Fibroblast of the aortic adventitia (primary cell): ENCODE data around the gene CPA3. TPM values are rescaled to one million over a fixed set of nuclear protein-coding genes. Genes with fewer than 3 reads are reported as not detected.

Source experiments
- DNase-seq: peaks from one replicate; pipeline ENCODE4 v3.0.0-alpha.2; 2010; ENCODE audit warnings: low read depth
- H3K4me3 ChIP-seq: 2 replicates; pipeline ENCODE4 v1.5.1; 2011; ENCODE audit warnings: low read depth, mild to moderate bottlenecking, control low read depth, low read length, moderate library complexity
- total RNA-seq: library from RNA; depleted of rRNA; stranded (reverse); fragments of >200 nt; gene quantifications from 2 replicates; pipeline ENCODE4 v1.2.3, GENCODE V29; 2012; ENCODE audit warnings: low replicate concordance
- TF ChIP-seq, protein P1 (sequence below): IDR thresholded peaks from 2 replicates; pipeline ENCODE4 v1.5.1; 2011; ENCODE audit warnings: mild to moderate bottlenecking, low read length, control low read depth, inconsistent platforms; ENCODE audit not compliant: insufficient read depth

CPA3 gene
- total RNA-seq, 1 donor: 0.18 TPM

DNA sequence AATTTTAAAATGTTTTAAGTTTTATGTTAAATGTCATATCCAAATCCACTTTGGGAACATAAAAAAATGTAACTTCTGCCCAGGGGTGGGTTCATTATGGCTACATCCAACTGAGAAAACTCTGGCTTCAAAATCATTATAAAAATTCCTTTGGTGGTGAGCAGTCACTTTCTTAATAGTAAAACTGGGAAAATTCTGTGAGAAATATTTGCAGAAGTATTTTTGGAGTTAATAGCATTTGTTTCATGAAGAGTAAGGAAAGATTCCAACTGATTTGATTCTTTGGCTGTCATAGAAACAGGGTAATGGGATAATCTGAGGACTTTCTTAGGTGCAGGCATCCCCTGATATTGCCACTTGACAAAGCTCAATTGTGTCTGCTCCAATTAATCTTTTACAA lies 38.8 kb downstream of the CPA3 start:
- TF ChIP-seq, protein P1, sequence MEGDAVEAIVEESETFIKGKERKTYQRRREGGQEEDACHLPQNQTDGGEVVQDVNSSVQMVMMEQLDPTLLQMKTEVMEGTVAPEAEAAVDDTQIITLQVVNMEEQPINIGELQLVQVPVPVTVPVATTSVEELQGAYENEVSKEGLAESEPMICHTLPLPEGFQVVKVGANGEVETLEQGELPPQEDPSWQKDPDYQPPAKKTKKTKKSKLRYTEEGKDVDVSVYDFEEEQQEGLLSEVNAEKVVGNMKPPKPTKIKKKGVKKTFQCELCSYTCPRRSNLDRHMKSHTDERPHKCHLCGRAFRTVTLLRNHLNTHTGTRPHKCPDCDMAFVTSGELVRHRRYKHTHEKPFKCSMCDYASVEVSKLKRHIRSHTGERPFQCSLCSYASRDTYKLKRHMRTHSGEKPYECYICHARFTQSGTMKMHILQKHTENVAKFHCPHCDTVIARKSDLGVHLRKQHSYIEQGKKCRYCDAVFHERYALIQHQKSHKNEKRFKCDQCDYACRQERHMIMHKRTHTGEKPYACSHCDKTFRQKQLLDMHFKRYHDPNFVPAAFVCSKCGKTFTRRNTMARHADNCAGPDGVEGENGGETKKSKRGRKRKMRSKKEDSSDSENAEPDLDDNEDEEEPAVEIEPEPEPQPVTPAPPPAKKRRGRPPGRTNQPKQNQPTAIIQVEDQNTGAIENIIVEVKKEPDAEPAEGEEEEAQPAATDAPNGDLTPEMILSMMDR: no peak
- DNase-seq: no peak
- H3K4me3 ChIP-seq: no peak overlapping the region

- TF ChIP-seq, protein P1: no peak
- no peak for DNase-seq
- no peak overlapping the region for H3K4me3 ChIP-seq
Measured at GRCh38 chr3:148906667-148907066, 41.6 kb downstream of the CPA3 start.

DNA sequence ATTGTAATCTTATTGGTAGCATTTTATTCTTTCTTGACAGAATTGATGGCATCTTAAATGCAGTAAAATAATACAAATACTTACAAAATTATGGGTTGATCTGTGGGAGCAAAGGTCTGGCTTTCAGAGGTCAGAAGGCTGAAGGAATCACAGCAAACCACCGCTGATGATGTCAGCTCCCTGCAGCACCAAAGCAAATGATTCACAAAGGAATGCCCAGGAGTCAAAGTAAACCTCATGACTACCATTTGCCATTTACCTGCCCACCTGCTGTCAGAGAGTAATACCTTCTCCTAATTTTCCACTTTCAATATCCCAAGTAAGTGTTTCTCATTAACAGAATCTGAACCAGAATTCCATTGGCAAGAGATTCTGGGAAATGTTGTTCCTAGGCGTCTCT lies 46.1 kb downstream of the CPA3 start:
- DNase-seq: no peak
- TF ChIP-seq, protein P1: no peak
- no peak overlapping the region for H3K4me3 ChIP-seq

DNA sequence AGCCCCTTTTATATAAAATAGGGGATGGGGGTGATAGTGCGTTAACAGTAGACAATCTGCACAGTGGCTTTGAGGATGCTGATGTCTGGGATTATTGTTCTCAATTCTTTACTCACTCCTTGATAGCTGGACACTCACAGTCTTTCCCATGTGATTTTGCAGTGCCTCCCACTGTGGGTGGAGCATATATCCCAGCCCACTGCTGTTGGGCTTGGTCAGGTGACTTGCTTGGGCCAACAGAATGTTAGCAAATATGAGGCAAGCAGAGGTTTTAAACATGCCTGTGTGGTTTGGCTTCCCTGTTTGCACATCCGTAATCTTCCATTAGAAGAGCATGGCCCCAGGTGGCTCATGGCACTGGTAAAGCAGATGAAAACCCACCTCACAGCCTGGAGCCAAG lies 46.5 kb downstream of the CPA3 start:
- no peak overlapping the region for H3K4me3 ChIP-seq
- TF ChIP-seq, protein P1: no peak
- no peak for DNase-seq

DNA sequence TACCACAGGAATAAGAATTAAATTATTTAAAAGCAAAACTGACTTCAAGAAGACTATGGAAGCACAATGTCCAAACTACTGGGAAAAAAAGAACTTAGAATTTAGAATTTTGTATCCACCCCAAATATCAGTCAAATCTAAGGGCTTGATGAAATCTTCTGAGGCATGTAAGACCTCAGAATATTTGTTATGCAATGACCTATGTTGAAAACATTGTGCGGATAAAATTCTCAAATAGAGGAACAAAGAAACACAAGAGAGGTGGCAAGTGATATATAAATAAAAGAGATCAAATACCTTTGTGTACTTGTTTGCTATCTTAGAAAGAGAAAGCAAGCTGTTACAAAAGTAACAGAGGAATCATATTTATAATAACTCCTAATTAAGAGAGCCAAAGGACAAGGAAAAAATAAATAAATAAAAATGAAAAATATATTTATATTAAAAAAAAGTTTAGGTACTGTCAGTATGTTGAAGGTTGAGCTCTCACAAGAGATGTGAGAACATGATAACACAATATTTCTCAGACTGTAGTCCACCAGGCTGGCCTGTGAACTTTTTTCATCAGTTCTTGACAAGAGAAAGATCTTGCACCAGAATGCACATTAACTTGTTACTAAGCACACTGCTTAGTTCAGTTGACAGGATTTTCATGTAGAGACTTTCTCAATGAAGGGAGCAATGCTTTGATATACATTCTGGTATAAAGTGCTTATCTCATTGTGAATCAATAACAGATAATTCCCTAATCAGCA lies 50.0 kb downstream of the CPA3 start:
- H3K4me3 ChIP-seq: no peak overlapping the region
- DNase-seq: no peak
- TF ChIP-seq, protein P1: no peak

- no peak for DNase-seq
- TF ChIP-seq, protein P1: no peak
- H3K4me3 ChIP-seq: no peak overlapping the region
Measured at GRCh38 chr3:148916132-148916531, 51.0 kb downstream of the CPA3 start.

- H3K4me3 ChIP-seq: no peak overlapping the region
- TF ChIP-seq, protein P1: no peak
- no peak for DNase-seq
Measured at GRCh38 chr3:148922467-148922866, 57.4 kb downstream of the CPA3 start.
